ENCODE results near the gene ZNF860.

The ZNF860 gene

DNA sequence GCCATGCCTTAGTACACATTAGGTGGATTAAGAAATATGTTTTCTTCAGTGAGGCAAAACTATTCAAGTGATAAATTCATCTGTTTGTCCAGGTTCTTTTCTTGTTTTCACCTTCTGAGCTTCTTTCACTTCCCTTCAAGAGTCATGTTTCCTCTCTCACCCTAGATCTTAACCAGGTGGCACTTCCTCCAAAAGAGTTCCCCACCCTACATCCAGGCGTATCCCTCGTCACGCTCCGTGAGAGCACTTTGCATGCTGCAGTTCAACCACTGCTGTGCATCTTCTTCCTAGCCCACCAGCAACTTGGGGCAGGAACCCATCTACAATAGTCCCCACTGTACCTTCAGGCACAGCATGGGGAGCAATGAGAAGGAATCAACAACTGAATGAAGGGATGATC, 29.3 kb upstream of the ZNF860 start:
- TF ChIP-seq FOXP2 (optimal IDR thresholded peaks at IDR 0.05; ENCODE audit: borderline replicate concordance, extremely low read depth, extremely low read length, insufficient read depth) (no peak), SIN3A (IDR thresholded peaks at IDR 0.05; ENCODE audit: borderline replicate concordance, insufficient read depth, low read length) (no peak), REST (IDR thresholded peaks at IDR 0.05; ENCODE audit: insufficient read depth in 1 of 2, low read depth in 2 of 2, low read length in 2 of 2) (no peak), TAF1 (IDR thresholded peaks at IDR 0.05; ENCODE audit: borderline replicate concordance, insufficient read depth, low read length) (no peak), POLR2AphosphoS5 (IDR thresholded peaks at IDR 0.05; ENCODE audit: low read depth, low read length) (no peak)

DNA sequence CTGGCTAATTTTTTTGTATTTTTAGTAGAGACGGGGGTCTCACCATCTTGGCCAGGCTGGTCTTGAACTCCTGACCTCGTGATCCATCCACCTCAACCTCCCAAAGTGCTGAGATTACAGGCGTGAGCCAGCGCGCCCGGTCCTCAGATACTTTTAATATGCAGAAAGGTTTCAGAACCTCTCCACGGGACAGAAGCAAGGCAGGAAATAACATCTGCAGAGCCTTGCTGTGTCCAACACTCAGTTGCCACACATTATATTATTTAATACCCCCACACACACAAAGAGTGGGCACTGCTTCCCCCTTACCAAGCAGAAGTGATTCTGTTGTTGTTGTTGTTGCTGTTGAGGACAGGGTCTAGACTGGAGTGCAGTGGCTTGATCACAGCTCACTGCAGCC, 28.5 kb upstream of the ZNF860 start:
- no peak for TF ChIP-seq REST (IDR thresholded peaks at IDR 0.05; ENCODE audit: insufficient read depth in 1 of 2, low read depth in 2 of 2, low read length in 2 of 2)
- no peak for TF ChIP-seq SIN3A (IDR thresholded peaks at IDR 0.05; ENCODE audit: borderline replicate concordance, insufficient read depth, low read length)
- no peak for TF ChIP-seq TAF1 (IDR thresholded peaks at IDR 0.05; ENCODE audit: borderline replicate concordance, insufficient read depth, low read length)
- no peak for TF ChIP-seq POLR2AphosphoS5 (IDR thresholded peaks at IDR 0.05; ENCODE audit: low read depth, low read length)
- TF ChIP-seq FOXP2 (optimal IDR thresholded peaks at IDR 0.05; ENCODE audit: borderline replicate concordance, extremely low read depth, extremely low read length, insufficient read depth) = no peak

DNA sequence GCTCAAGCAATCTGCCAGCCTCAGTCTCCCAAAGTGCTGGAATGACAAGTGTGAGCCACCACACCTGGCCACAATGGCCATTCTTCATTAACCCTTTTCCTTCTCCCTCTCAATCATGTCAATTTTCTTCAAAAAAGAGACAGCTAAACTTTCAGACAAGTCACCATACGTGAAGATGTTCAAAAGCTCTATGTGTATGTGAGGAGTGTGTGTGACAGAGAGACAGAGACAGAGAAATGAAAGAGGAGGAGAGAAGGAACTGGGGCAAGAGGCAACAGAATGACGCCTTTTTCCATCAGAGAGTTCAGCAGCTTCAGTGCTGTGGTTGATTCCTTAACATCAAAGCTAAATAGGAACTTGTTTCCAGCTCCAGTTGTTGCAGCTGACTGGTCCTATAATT, 27.9 kb upstream of the ZNF860 start:
- TF ChIP-seq SIN3A (IDR thresholded peaks at IDR 0.05; ENCODE audit: borderline replicate concordance, insufficient read depth, low read length) (no peak), REST (IDR thresholded peaks at IDR 0.05; ENCODE audit: insufficient read depth in 1 of 2, low read depth in 2 of 2, low read length in 2 of 2) (no peak), FOXP2 (optimal IDR thresholded peaks at IDR 0.05; ENCODE audit: borderline replicate concordance, extremely low read depth, extremely low read length, insufficient read depth) (no peak), TAF1 (IDR thresholded peaks at IDR 0.05; ENCODE audit: borderline replicate concordance, insufficient read depth, low read length) (no peak)

DNA sequence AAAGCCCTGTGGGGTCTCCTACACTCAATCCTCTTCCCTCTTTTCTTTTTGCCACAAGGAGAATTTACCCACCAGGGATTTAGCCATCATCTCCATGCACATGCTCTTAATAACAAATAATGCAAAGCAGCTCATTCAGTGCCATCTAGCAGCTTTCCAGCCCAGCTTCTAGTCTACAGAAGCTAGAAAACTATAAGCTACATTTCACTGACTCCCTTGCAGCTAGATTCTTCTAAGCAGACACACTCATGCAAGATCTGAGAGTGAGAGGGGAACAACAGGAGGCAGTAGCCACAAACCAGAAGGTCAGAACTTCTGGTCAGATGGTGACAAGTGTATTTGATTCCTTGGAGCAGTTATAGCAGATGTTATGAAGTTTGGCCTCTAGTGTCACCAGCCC, 26.0 kb upstream of the ZNF860 start:
- TF ChIP-seq SIN3A (IDR thresholded peaks at IDR 0.05; ENCODE audit: borderline replicate concordance, insufficient read depth, low read length) = no peak
- TF ChIP-seq FOXP2 (optimal IDR thresholded peaks at IDR 0.05; ENCODE audit: borderline replicate concordance, extremely low read depth, extremely low read length, insufficient read depth) = no peak
- no peak for TF ChIP-seq REST (IDR thresholded peaks at IDR 0.05; ENCODE audit: insufficient read depth in 1 of 2, low read depth in 2 of 2, low read length in 2 of 2)
- TF ChIP-seq POLR2AphosphoS5 (IDR thresholded peaks at IDR 0.05; ENCODE audit: low read depth, low read length) = no peak
- no peak for TF ChIP-seq TAF1 (IDR thresholded peaks at IDR 0.05; ENCODE audit: borderline replicate concordance, insufficient read depth, low read length)

GRCh38 chr3:31957106-31957505, 24.4 kb upstream of the ZNF860 start:
- no peak for TF ChIP-seq SIN3A (IDR thresholded peaks at IDR 0.05; ENCODE audit: borderline replicate concordance, insufficient read depth, low read length)
- no peak for TF ChIP-seq FOXP2 (optimal IDR thresholded peaks at IDR 0.05; ENCODE audit: borderline replicate concordance, extremely low read depth, extremely low read length, insufficient read depth)
- no peak for TF ChIP-seq REST (IDR thresholded peaks at IDR 0.05; ENCODE audit: insufficient read depth in 1 of 2, low read depth in 2 of 2, low read length in 2 of 2)
- no peak for TF ChIP-seq TAF1 (IDR thresholded peaks at IDR 0.05; ENCODE audit: borderline replicate concordance, insufficient read depth, low read length)
- no peak for TF ChIP-seq POLR2AphosphoS5 (IDR thresholded peaks at IDR 0.05; ENCODE audit: low read depth, low read length)

All from PFSK-1 (cell line).